Progenitor cell of endocrine pancreas (in vitro differentiated cells): ENCODE results near the gene SMARCC1. TPM values are rescaled to one million over a fixed set of nuclear protein-coding genes. Genes with fewer than 3 reads are reported as not detected.

Experiments
- DNase-seq: peaks from one replicate; pipeline ENCODE4 v3.0.0; 2021; ENCODE audit warnings: low spot score; ENCODE audit not compliant: unreplicated experiment
- H3K27ac Mint-ChIP-seq: 2 replicates; pipeline ENCODE4 v1.8.0; 2021; ENCODE audit warnings: mild to moderate bottlenecking, moderate library complexity, mixed read lengths
- H3K27me3 Mint-ChIP-seq: 2 replicates; pipeline ENCODE4 v1.8.0; 2021; ENCODE audit warnings: mixed read lengths
- H3K36me3 Mint-ChIP-seq: 2 replicates; pipeline ENCODE4 v1.8.0; 2022; ENCODE audit warnings: mixed read lengths; ENCODE audit not compliant: insufficient read depth
- H3K4me1 Mint-ChIP-seq: 2 replicates; pipeline ENCODE4 v1.8.0; 2021; ENCODE audit warnings: low read depth, mixed read lengths
- H3K4me3 Mint-ChIP-seq: 2 replicates; pipeline ENCODE4 v1.8.0; 2021; ENCODE audit warnings: low read depth, mild to moderate bottlenecking, moderate library complexity, mixed read lengths
- H3K9me3 Mint-ChIP-seq: 2 replicates; pipeline ENCODE4 v1.8.0; 2021; ENCODE audit warnings: low read depth, mixed read lengths
- CTCF ChIP-seq: fragments of 200-600 bp; sonication (generic); IDR thresholded peaks from one replicate; pipeline ENCODE4 v1.5.0; 2021; ENCODE audit warnings: antibody characterized with exemption, mild to moderate bottlenecking; ENCODE audit not compliant: unreplicated experiment
- total RNA-seq: library from RNA; stranded (reverse); gene quantifications from 2 replicates; pipeline ENCODE4 v1.2.1, GENCODE V29; 2021

SMARCC1 gene
- total RNA-seq, 1 donor from 2014 or later = 257 TPM

- Mint-ChIP-seq H3K27me3 (no peaks in the 10 kb centered on the region), H3K4me1 (no peaks in the 10 kb centered on the region), H3K27ac (no peak overlapping the region), H3K4me3 (no peak overlapping the region), H3K36me3 (peaks cover 27% of the 10 kb centered on the region), H3K9me3 (no peaks in the 10 kb centered on the region)
- DNase-seq = no peak
- no peak for TF ChIP-seq CTCF
Measured at GRCh38 chr3:47692158-47692557, 89.5 kb downstream of the SMARCC1 start.

- H3K4me3 Mint-ChIP-seq = no peak overlapping the region
- peaks cover 28% of the 10 kb centered on the region for H3K36me3 Mint-ChIP-seq
- peak overlapping the region; percentile 71 for H3K27ac Mint-ChIP-seq
- H3K27me3 Mint-ChIP-seq = no peaks in the 10 kb centered on the region
- no peak for TF ChIP-seq CTCF
- no peaks in the 10 kb centered on the region for H3K4me1 Mint-ChIP-seq
- DNase-seq = no peak
- H3K9me3 Mint-ChIP-seq = no peaks in the 10 kb centered on the region
Measured at GRCh38 chr3:47688488-47688887, 93.2 kb downstream of the SMARCC1 start.

GRCh38 chr3:47685037-47685436, 96.7 kb downstream of the SMARCC1 start:
- H3K36me3 Mint-ChIP-seq = peaks cover 27% of the 10 kb centered on the region
- H3K4me1 Mint-ChIP-seq = no peaks in the 10 kb centered on the region
- H3K27ac Mint-ChIP-seq = no peak overlapping the region
- TF ChIP-seq CTCF = no peak
- H3K9me3 Mint-ChIP-seq = no peaks in the 10 kb centered on the region
- no peak for DNase-seq
- H3K4me3 Mint-ChIP-seq = no peak overlapping the region
- H3K27me3 Mint-ChIP-seq = no peaks in the 10 kb centered on the region

- no peak for DNase-seq
- Mint-ChIP-seq H3K27me3 (no peaks in the 10 kb centered on the region), H3K9me3 (no peaks in the 10 kb centered on the region), H3K4me1 (no peaks in the 10 kb centered on the region), H3K27ac (no peak overlapping the region), H3K4me3 (no peak overlapping the region), H3K36me3 (peaks cover 27% of the 10 kb centered on the region)
- no peak for TF ChIP-seq CTCF
Measured at GRCh38 chr3:47681016-47681415, 100.7 kb downstream of the SMARCC1 start.

- TF ChIP-seq CTCF = no peak
- Mint-ChIP-seq H3K36me3 (peaks cover 40% of the 10 kb centered on the region), H3K27me3 (no peaks in the 10 kb centered on the region), H3K4me3 (no peak overlapping the region), H3K4me1 (no peaks in the 10 kb centered on the region), H3K27ac (peak overlapping the region; percentile 86), H3K9me3 (no peaks in the 10 kb centered on the region)
- DNase-seq = no peak
Measured at GRCh38 chr3:47678446-47679338, 103.0 kb downstream of the SMARCC1 start.
